SKM-1 (cell line): ENCODE measurements around the gene ARRDC3.
"Not testable (repeated sequence)": the region's sequence is repeated elsewhere in the genome, so short reads cannot be mapped to it uniquely, and the experiment has no call there.

Source experiments
- DNase-seq: peaks from one replicate; lab custom pipeline; 2025; ENCODE audit not compliant: unreplicated experiment; lab: John Stamatoyannopoulos, UW

ARRDC3 gene

GRCh38 chr5:91383027-91383955 is at the start of gene ARRDC3:
TSS of gene ARRDC3 (minus strand) at chr5:91383317. CDS start at chr5:91383092, 225 bp downstream.
- peak; percentile 88 for DNase-seq

- DNase-seq = no peak
Measured at GRCh38 chr5:91430949-91431348, 47.8 kb upstream of the ARRDC3 start.

- no peak for DNase-seq
Measured at GRCh38 chr5:91424638-91425436, 41.7 kb upstream of the ARRDC3 start.

- no peak for DNase-seq
Measured at GRCh38 chr5:91423871-91424270, 40.8 kb upstream of the ARRDC3 start.

- DNase-seq = no peak
Measured at GRCh38 chr5:91420879-91421278, 37.8 kb upstream of the ARRDC3 start.

- peak; percentile 49 for DNase-seq
Measured at GRCh38 chr5:91419571-91420537, 36.7 kb upstream of the ARRDC3 start.

GRCh38 chr5:91419136-91419535 is 36.0 kb upstream of the ARRDC3 start:
- no peak for DNase-seq

GRCh38 chr5:91418158-91418557 is 35.0 kb upstream of the ARRDC3 start:
- no peak for DNase-seq

GRCh38 chr5:91417219-91417618 is 34.1 kb upstream of the ARRDC3 start:
- DNase-seq = no peak

- no peak for DNase-seq
Measured at GRCh38 chr5:91416491-91416890, 33.4 kb upstream of the ARRDC3 start.

GRCh38 chr5:91409304-91409703 is 26.2 kb upstream of the ARRDC3 start:
- no peak for DNase-seq

- DNase-seq = no peak
Measured at GRCh38 chr5:91408710-91409109, 25.6 kb upstream of the ARRDC3 start.

GRCh38 chr5:91407204-91407603 is 24.1 kb upstream of the ARRDC3 start:
- DNase-seq = no peak

- DNase-seq = no peak
Measured at GRCh38 chr5:91403438-91403837, 20.3 kb upstream of the ARRDC3 start.

- no peak for DNase-seq
Measured at GRCh38 chr5:91401175-91401574, 18.1 kb upstream of the ARRDC3 start.

GRCh38 chr5:91397791-91398190 is 14.7 kb upstream of the ARRDC3 start:
- no peak for DNase-seq

- no peak for DNase-seq
Measured at GRCh38 chr5:91390268-91390667, 7.2 kb upstream of the ARRDC3 start.

- not testable (repeated sequence) for DNase-seq
Measured at GRCh38 chr5:91389555-91389954, 6.4 kb upstream of the ARRDC3 start.

- no peak for DNase-seq
Measured at GRCh38 chr5:91388362-91388761, 5.2 kb upstream of the ARRDC3 start.

GRCh38 chr5:91386120-91386519 is 3.0 kb upstream of the ARRDC3 start:
- no peak for DNase-seq

GRCh38 chr5:91385596-91385995 is 2.5 kb upstream of the ARRDC3 start:
- not testable (repeated sequence) for DNase-seq
